HG03060 (cell line): Measurements from ENCODE around the gene DPY30.

ENCODE experiments used
- ATAC-seq: cut with Tn5 transposase; IDR thresholded peaks from one replicate; pipeline ENCODE4 v1.9.1; 2021; ENCODE audit warnings: low read depth, moderate number of reproducible peaks; ENCODE audit not compliant: unreplicated experiment

The DPY30 gene

DNA sequence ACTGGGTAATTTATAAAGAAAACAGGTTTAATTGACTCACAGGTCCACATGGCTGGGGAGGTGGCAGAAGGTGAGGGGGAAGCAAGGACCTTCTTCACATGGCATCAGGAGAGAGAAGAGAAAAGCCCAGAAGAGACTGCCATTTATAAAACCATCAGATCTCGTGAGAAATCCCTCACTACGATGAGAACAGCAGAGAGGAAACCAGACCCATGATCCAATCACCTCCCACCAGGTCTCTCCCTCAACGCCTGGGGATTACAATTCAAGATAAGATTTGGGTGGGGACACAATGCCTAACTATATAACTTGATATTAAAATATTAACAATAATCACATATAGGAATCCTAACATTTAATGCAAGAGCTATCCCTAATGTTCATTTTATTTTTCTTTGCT lies 60.6 kb downstream of the DPY30 start:
- no peak for ATAC-seq

DNA sequence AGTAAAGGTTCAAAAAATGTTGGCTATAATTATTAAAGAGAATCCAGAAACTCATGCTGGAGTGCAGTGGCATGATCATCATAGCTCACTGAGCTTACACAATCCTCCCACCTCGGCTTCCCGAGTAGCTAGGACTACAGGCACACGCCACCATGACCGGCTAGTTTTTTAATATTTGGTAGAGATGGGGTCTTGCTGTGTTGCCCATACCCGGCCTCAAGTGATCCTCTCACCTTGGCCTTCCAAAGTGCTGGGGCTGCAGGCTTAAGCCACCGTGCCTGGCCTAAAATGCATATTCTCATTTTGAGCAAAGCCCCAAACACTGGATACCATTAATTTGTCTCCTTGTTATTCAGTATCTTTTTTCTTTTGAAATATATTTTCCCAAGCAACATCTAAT lies 61.2 kb downstream of the DPY30 start:
- no peak for ATAC-seq
